Breast epithelium (tissue), 3 donors: ENCODE data around the gene ARMH1.
"Not testable (repeated sequence)": the region's sequence is repeated elsewhere in the genome, so short reads cannot be mapped to it uniquely, and the experiment has no call there.

Experiments used
- POLR2A ChIP-seq: fragments of 450-650 bp; IDR thresholded peaks from one replicate; pipeline ENCODE4 v1.6.1; 2016; ENCODE audit warnings: antibody characterized with exemption, mild to moderate bottlenecking, moderate library complexity
- POLR2AphosphoS5 ChIP-seq, 3 donors: sonication (generic); formaldehyde crosslinking; IDR thresholded peaks; one replicate each; pipeline ENCODE4 v1.6.1; 2017; ENCODE audit warnings: antibody characterized with exemption in 3 of 3
- TF ChIP-seq, protein P1 (sequence below), 3 donors: fragments of 450-650 bp; IDR thresholded peaks; one replicate each; pipeline ENCODE4 v1.5.1; 2016 to 2017; ENCODE audit warnings: antibody characterized with exemption in 3 of 3, mild to moderate bottlenecking in 3 of 3, moderate library complexity in 3 of 3

DNA sequence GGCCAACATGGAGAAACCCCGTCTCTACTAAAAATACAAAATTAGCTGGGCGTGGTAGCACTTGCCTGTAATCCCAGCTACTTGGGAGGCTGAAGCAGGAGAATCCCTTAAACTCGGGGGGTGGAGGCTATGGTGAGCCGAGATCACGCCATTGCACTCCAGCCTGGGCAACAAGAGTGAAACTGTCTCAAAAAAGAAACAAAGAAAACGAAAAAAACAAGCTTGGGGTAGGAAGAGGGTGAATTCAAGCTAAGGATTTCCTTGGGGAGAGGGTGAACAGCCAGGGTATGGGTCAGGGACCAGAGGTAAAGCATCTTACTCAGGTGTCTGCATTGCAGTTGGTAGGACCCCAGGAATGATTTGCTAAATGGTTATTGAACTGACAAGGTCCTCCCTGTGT lies 91.9 kb downstream of the ARMH1 start:
- TF ChIP-seq, protein P1, sequence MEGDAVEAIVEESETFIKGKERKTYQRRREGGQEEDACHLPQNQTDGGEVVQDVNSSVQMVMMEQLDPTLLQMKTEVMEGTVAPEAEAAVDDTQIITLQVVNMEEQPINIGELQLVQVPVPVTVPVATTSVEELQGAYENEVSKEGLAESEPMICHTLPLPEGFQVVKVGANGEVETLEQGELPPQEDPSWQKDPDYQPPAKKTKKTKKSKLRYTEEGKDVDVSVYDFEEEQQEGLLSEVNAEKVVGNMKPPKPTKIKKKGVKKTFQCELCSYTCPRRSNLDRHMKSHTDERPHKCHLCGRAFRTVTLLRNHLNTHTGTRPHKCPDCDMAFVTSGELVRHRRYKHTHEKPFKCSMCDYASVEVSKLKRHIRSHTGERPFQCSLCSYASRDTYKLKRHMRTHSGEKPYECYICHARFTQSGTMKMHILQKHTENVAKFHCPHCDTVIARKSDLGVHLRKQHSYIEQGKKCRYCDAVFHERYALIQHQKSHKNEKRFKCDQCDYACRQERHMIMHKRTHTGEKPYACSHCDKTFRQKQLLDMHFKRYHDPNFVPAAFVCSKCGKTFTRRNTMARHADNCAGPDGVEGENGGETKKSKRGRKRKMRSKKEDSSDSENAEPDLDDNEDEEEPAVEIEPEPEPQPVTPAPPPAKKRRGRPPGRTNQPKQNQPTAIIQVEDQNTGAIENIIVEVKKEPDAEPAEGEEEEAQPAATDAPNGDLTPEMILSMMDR (IDR thresholded peaks at IDR 0.05), result not testable (repeated sequence)
- not testable (repeated sequence) for TF ChIP-seq POLR2AphosphoS5 (IDR thresholded peaks at IDR 0.05); POLR2A
